Left lung (tissue), 10 donors: Measurements from ENCODE around the gene USP24. TPM values are rescaled to one million over a fixed set of nuclear protein-coding genes. Genes with fewer than 3 reads are reported as not detected.

Experiments used
- ATAC-seq: fragments of 200-7000 bp; cut with Tn5 transposase; one replicate; pipeline ENCODE4 v1.9.1; 2020; ENCODE audit warnings: moderate library complexity
- DNase-seq, 4 donors: peaks; one replicate each; pipeline ENCODE4 v3.0.0-alpha.2; 2013 to 2020
- H3K27ac ChIP-seq, 2 donors: fragments of 200-600 bp; sonication (generic) in 1 of 2; one replicate each; pipeline versions ENCODE4 v1.5.0 to v1.8.0; 2020 to 2021
- H3K27me3 ChIP-seq, 2 donors: fragments of 200-600 bp; sonication (generic) in 1 of 2; one replicate each; pipeline versions ENCODE4 v1.5.0 to v1.8.0; 2020 to 2021
- H3K36me3 ChIP-seq, 2 donors: fragments of 200-600 bp; sonication (generic) in 1 of 2; one replicate each; pipeline versions ENCODE4 v1.5.0 to v1.8.0; 2020 to 2021
- H3K4me1 ChIP-seq, 2 donors: fragments of 200-600 bp; one replicate each; pipeline ENCODE4 v1.8.0; 2021
- H3K4me3 ChIP-seq, 2 donors: fragments of 200-600 bp; sonication (generic) in 1 of 2; one replicate each; pipeline versions ENCODE4 v1.5.0 to v1.8.0; 2020 to 2021; ENCODE audit warnings: mild to moderate bottlenecking in 1 of 2
- H3K9me3 ChIP-seq, 2 donors: fragments of 200-600 bp; sonication (generic) in 1 of 2; one replicate each; pipeline versions ENCODE4 v1.5.0 to v1.8.0; 2020 to 2021
- CTCF ChIP-seq, 2 donors: fragments of 200-600 bp; sonication (generic) in 1 of 2; IDR thresholded peaks; one replicate each; pipeline versions ENCODE4 v1.5.0 to v1.8.0; 2021; ENCODE audit warnings: antibody characterized with exemption in 2 of 2
- intact Hi-C, 2 donors: fragments of 100-400 bp; cut with DNase I; formaldehyde crosslinking; loops; one replicate each; pipeline versions ENCODE4 v1.11.2 to v1.14.2; 2022
- polyA plus RNA-seq, 6 donors: library from polyadenylated mRNA; unstranded; fragments of 120-200 nt; gene quantifications; one replicate each; pipeline ENCODE4 v1.2.1, GENCODE V29; 2013; ENCODE audit not compliant: insufficient read length in 6 of 6
- total RNA-seq, 2 donors: library from RNA; stranded (reverse); fragmentation: NEBNext Ultra II Directional; extraction: Animal tissue kit (Norgen Biotek cat#: 25700); gene quantifications; one replicate each; pipeline ENCODE4 v1.2.1, GENCODE V29; 2021
- donor health status: DM: no; HTN: yes; CAD: no.
- donor health status: DM: no; HTN: no; CAD: no.

The USP24 gene
- total and polyA plus RNA-seq, 8 donors: 26.1 to 63.7 (median 47.2) TPM

- Histone ChIP-seq H3K27me3 (no peaks in the 10 kb centered on the region), H3K36me3 (no peaks in the 10 kb centered on the region), H3K4me3 (no peak overlapping the region), H3K4me1 (no peaks in the 10 kb centered on the region), H3K9me3 (no peaks in the 10 kb centered on the region), H3K27ac (no peak overlapping the region)
- ATAC-seq (no peak), DNase-seq (no peak)
- intact Hi-C loops: no loop called here
- TF ChIP-seq CTCF (IDR thresholded peaks at IDR 0.05): no peak
Observed at GRCh38 chr1:55255901-55256300, 40.7 kb upstream of the USP24 start.

- Histone ChIP-seq H3K27me3 (no peaks in the 10 kb centered on the region), H3K9me3 (no peaks in the 10 kb centered on the region), H3K4me3 (no peak overlapping the region), H3K4me1 (no peaks in the 10 kb centered on the region), H3K27ac (no peak overlapping the region), H3K36me3 (no peaks in the 10 kb centered on the region)
- intact Hi-C loops: no loop called here
- no peak for ATAC-seq
- DNase-seq: no peak
- no peak for TF ChIP-seq CTCF (IDR thresholded peaks at IDR 0.05)
Observed at GRCh38 chr1:55252942-55253589, 37.9 kb upstream of the USP24 start.

GRCh38 chr1:55250399-55251075 is 35.4 kb upstream of the USP24 start:
- H3K4me3 ChIP-seq: no peak overlapping the region
- H3K36me3 ChIP-seq: no peaks in the 10 kb centered on the region
- H3K9me3 ChIP-seq: no peaks in the 10 kb centered on the region
- H3K27ac ChIP-seq: no peak overlapping the region
- intact Hi-C loops: no loop called here
- no peak for TF ChIP-seq CTCF (IDR thresholded peaks at IDR 0.05)
- DNase-seq (no peak), ATAC-seq (no peak)
- H3K27me3 ChIP-seq: no peaks in the 10 kb centered on the region
- H3K4me1 ChIP-seq: no peaks in the 10 kb centered on the region

- no peak for TF ChIP-seq CTCF (IDR thresholded peaks at IDR 0.05)
- Histone ChIP-seq H3K27me3 (no peaks in the 10 kb centered on the region), H3K4me1 (peaks cover 0 to 3% of the 10 kb centered on the region in 2 donors), H3K9me3 (no peaks in the 10 kb centered on the region), H3K36me3 (no peaks in the 10 kb centered on the region), H3K4me3 (no peak overlapping the region), H3K27ac (no peak overlapping the region)
- intact Hi-C loops: no loop called here
- ATAC-seq (no peak), DNase-seq (no peak)
Observed at GRCh38 chr1:55249646-55250398, 34.7 kb upstream of the USP24 start.

GRCh38 chr1:55246896-55247295 is 31.7 kb upstream of the USP24 start:
- intact Hi-C loops: no loop called here
- Histone ChIP-seq H3K4me1 (peaks cover 0 to 12% of the 10 kb centered on the region in 2 donors), H3K27me3 (no peaks in the 10 kb centered on the region), H3K4me3 (no peak overlapping the region), H3K36me3 (no peaks in the 10 kb centered on the region), H3K9me3 (no peaks in the 10 kb centered on the region), H3K27ac (no peak overlapping the region)
- DNase-seq: no peak
- no peak for ATAC-seq
- no peak for TF ChIP-seq CTCF (IDR thresholded peaks at IDR 0.05)
